ENCODE results near the gene AGBL1.
"Not testable (repeated sequence)": the region's sequence is repeated elsewhere in the genome, so short reads cannot be mapped to it uniquely, and the experiment has no call there.

- not testable (repeated sequence) for TF ChIP-seq EZH2phosphoT487 (IDR thresholded peaks at IDR 0.05; ENCODE audit: insufficient read depth, low read depth); EZH2 (IDR thresholded peaks at IDR 0.05; ENCODE audit: insufficient read depth, poor library complexity, severe bottlenecking)
Measured at GRCh38 chr15:86465470-86466039, 385.9 kb downstream of the AGBL1 start.

All from GM23248 (cell line).